MM.1S (cell line): ENCODE results near the gene LZTFL1.

ENCODE experiments used
- DNase-seq: peaks from one replicate; pipeline ENCODE4 v3.0.0-alpha.2; 2015
- H2AFZ ChIP-seq: fragments of 300-600 bp; sonication (generic); 2 replicates; pipeline ENCODE4 v1.6.0; 2016; ENCODE audit warnings: antibody characterized with exemption, low read length
- H3F3A ChIP-seq: fragments of 300-600 bp; sonication (generic); 2 replicates; pipeline ENCODE4 v1.6.1; 2016; ENCODE audit warnings: mild to moderate bottlenecking, antibody characterized with exemption, low read length, moderate library complexity, mixed read lengths; ENCODE audit not compliant: insufficient read depth
- H3K27ac ChIP-seq: fragments of 300-600 bp; sonication (generic); 2 replicates; pipeline ENCODE4 v1.5.1; 2016; ENCODE audit warnings: mild to moderate bottlenecking, low read length
- H3K27me3 ChIP-seq: fragments of 300-600 bp; sonication (generic); replicated peaks from 2 replicates; pipeline ENCODE4 v1.6.0; 2016; ENCODE audit warnings: low read length; ENCODE audit not compliant: insufficient read depth
- H3K36me3 ChIP-seq: fragments of 300-600 bp; sonication (generic); replicated peaks from 2 replicates; pipeline ENCODE4 v1.6.1; 2016; ENCODE audit warnings: mild to moderate bottlenecking, low read length, mixed read lengths; ENCODE audit not compliant: insufficient read depth
- H3K4me1 ChIP-seq: fragments of 300-600 bp; sonication (generic); 2 replicates; pipeline ENCODE4 v1.6.1; 2016; ENCODE audit warnings: low read length, mixed read lengths
- H3K4me2 ChIP-seq: fragments of 300-600 bp; sonication (generic); 2 replicates; pipeline ENCODE4 v1.6.0; 2016; ENCODE audit warnings: low read depth, low read length
- H3K4me3 ChIP-seq: fragments of 300-600 bp; sonication (generic); 2 replicates; pipeline ENCODE4 v1.5.1; 2016; ENCODE audit warnings: low read length, mixed read lengths
- H3K79me2 ChIP-seq: fragments of 300-600 bp; sonication (generic); 2 replicates; pipeline ENCODE4 v1.6.1; 2016; ENCODE audit warnings: mixed run types, low read length, mixed read lengths
- H3K9ac ChIP-seq: fragments of 300-600 bp; sonication (generic); 2 replicates; pipeline ENCODE4 v1.6.1; 2016; ENCODE audit warnings: low read length, mixed read lengths
- H3K9me2 ChIP-seq: fragments of 300-600 bp; sonication (generic); replicated peaks from 2 replicates; pipeline ENCODE4 v1.6.1; 2016; ENCODE audit warnings: mild to moderate bottlenecking, low read length, mixed read lengths; ENCODE audit not compliant: insufficient read depth
- H3K9me3 ChIP-seq: fragments of 300-600 bp; sonication (generic); replicated peaks from 2 replicates; pipeline ENCODE4 v1.6.1; 2016; ENCODE audit warnings: mild to moderate bottlenecking, low read length, mixed read lengths; ENCODE audit not compliant: insufficient read depth
- H4K20me1 ChIP-seq: fragments of 300-600 bp; sonication (generic); 2 replicates; pipeline ENCODE4 v1.6.1; 2016; ENCODE audit warnings: mild to moderate bottlenecking, low read length, moderate library complexity, mixed read lengths; ENCODE audit not compliant: insufficient read depth
- EZH2 ChIP-seq: fragments of 300-600 bp; sonication (generic); optimal IDR thresholded peaks from 2 replicates; pipeline ENCODE3; 2017; ENCODE audit warnings: low read depth, mild to moderate bottlenecking, antibody characterized with exemption, low read length, mixed read lengths
- EZH2phosphoT487 ChIP-seq: fragments of 300-600 bp; sonication (generic); IDR thresholded peaks from 2 replicates; pipeline ENCODE4 v1.6.1; 2018; ENCODE audit warnings: antibody characterized with exemption, low read length
- TF ChIP-seq, protein P1 (sequence below): fragments of 300-600 bp; sonication (generic); IDR thresholded peaks from 2 replicates; pipeline ENCODE4 v1.5.1; 2016; ENCODE audit warnings: antibody characterized with exemption, low read length, mixed read lengths

LZTFL1 gene

DNA sequence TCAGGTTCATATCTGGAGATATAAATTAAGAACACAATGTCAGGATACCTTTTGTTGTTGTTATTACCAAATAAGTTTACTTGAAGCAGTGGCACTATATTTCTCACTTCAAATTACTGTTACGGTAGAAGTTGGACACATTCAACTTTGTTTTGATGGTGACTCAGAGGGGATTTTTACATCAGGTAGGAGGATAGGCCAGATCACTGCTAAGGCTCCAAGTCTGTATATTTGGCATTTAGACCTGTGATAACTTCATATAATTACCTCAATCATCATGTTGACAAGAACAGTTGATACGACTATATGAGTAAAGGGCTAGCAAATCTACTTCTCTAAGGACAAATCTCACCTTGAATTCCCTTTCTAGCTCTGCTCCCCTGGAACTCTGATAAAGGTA is 15.6 kb downstream of the LZTFL1 start:
- H3K79me2 ChIP-seq: no peaks in the 10 kb centered on the region
- H3K27me3 ChIP-seq: no peaks in the 10 kb centered on the region

DNA sequence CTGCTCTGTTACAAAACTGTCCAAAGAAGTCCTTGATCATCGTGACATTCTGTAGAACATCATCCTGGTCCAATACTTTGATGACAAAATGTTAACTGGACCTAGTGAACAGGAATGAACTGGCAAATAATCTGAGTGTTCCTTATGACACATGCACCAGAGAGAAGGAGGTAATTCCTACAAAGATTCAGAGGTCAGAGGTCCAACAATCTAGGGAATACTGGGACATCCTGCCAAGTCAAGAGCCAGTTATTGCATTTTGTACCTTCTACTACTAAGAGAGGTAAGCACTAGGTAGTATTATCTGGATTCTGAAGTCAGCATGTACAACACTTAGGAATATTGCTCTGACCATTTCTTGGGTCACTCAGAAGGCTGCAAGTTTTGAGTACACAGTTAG is 20.8 kb downstream of the LZTFL1 start:
- Histone ChIP-seq H3K4me1 (peaks cover 18% of the 10 kb centered on the region), H3K4me3 (no peak overlapping the region), H3K27ac (no peak overlapping the region), H4K20me1 (no peaks in the 10 kb centered on the region), H3K4me2 (no peak overlapping the region), H3K36me3 (no peaks in the 10 kb centered on the region; the same call in 1 of the 2 replicates), H3K9ac (no peak overlapping the region), H3K9me3 (no peaks in the 10 kb centered on the region), H3K79me2 (no peaks in the 10 kb centered on the region), H2AFZ (no peak overlapping the region), H3K27me3 (no peaks in the 10 kb centered on the region), H3K9me2 (no peaks in the 10 kb centered on the region), H3F3A (peaks cover 9% of the 10 kb centered on the region)
- TF ChIP-seq, protein P1, sequence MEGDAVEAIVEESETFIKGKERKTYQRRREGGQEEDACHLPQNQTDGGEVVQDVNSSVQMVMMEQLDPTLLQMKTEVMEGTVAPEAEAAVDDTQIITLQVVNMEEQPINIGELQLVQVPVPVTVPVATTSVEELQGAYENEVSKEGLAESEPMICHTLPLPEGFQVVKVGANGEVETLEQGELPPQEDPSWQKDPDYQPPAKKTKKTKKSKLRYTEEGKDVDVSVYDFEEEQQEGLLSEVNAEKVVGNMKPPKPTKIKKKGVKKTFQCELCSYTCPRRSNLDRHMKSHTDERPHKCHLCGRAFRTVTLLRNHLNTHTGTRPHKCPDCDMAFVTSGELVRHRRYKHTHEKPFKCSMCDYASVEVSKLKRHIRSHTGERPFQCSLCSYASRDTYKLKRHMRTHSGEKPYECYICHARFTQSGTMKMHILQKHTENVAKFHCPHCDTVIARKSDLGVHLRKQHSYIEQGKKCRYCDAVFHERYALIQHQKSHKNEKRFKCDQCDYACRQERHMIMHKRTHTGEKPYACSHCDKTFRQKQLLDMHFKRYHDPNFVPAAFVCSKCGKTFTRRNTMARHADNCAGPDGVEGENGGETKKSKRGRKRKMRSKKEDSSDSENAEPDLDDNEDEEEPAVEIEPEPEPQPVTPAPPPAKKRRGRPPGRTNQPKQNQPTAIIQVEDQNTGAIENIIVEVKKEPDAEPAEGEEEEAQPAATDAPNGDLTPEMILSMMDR: no peak
- no peak for TF ChIP-seq EZH2
- TF ChIP-seq EZH2phosphoT487: no peak
- no peak for DNase-seq

More for the DNA sequence above, 15.6 kb downstream of the LZTFL1 start:
- DNase-seq: no peak
- H3K27ac ChIP-seq: no peak overlapping the region
- H3K9me2 ChIP-seq: no peaks in the 10 kb centered on the region
- H3F3A ChIP-seq: no peaks in the 10 kb centered on the region
- H2AFZ ChIP-seq: no peak overlapping the region
- no peak overlapping the region for H3K9ac ChIP-seq
- H3K4me3 ChIP-seq: no peak overlapping the region
- no peaks in the 10 kb centered on the region; the same call in 1 of the 2 replicates for H3K36me3 ChIP-seq
- H3K9me3 ChIP-seq: no peaks in the 10 kb centered on the region
- H3K4me2 ChIP-seq: no peak overlapping the region
- TF ChIP-seq, protein P1: no peak
- TF ChIP-seq EZH2: no peak
- no peak for TF ChIP-seq EZH2phosphoT487
- H4K20me1 ChIP-seq: no peaks in the 10 kb centered on the region
- no peaks in the 10 kb centered on the region for H3K4me1 ChIP-seq

DNA sequence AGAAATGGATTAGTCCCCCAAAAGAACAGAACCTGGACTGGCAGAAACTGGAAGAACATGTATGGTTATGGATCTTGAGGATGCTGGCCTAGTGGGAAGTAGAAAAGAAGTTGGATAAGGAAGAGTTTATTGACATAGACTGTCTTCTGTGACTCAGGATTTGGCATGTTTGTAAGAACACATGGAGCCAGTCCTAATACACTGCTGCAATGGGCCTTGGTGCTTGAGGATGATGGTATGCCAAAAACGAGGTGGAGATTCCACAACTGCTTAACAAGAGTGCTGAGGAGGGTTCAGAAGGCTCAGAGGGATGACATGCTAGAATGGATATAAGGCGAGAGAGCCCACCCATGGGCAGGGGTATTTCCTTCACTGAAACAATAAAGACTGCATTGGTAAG is 22.4 kb downstream of the LZTFL1 start:
- H2AFZ ChIP-seq: no peak overlapping the region
- H3K4me2 ChIP-seq: no peak overlapping the region
- H3K4me3 ChIP-seq: no peak overlapping the region
- no peak for TF ChIP-seq EZH2
- TF ChIP-seq, protein P1: no peak
- no peak for TF ChIP-seq EZH2phosphoT487
- peaks cover 9% of the 10 kb centered on the region for H3F3A ChIP-seq
- H4K20me1 ChIP-seq: no peaks in the 10 kb centered on the region
- no peaks in the 10 kb centered on the region for H3K79me2 ChIP-seq
- no peak for DNase-seq
- no peaks in the 10 kb centered on the region for H3K27me3 ChIP-seq
- H3K27ac ChIP-seq: no peak overlapping the region
- no peaks in the 10 kb centered on the region for H3K36me3 ChIP-seq
- no peaks in the 10 kb centered on the region for H3K9me3 ChIP-seq
- no peaks in the 10 kb centered on the region for H3K9me2 ChIP-seq
- peaks cover 18% of the 10 kb centered on the region for H3K4me1 ChIP-seq
- H3K9ac ChIP-seq: no peak overlapping the region
